Keratinocyte (primary cell): ENCODE data around the gene SFT2D1.

Source experiments
- CTCF ChIP-seq, 3 experiments: IDR thresholded peaks in 1 of 3; conservative IDR thresholded peaks in 1 of 3; optimal IDR thresholded peaks in 1 of 3; 2 replicates in 2 of 3; 3 replicates in 1 of 3; pipeline versions ENCODE3 to v1.5.1; 2011; ENCODE audit warnings: low read length in 3 of 3, mild to moderate bottlenecking in 3 of 3, moderate library complexity in 2 of 3, control low read depth in 1 of 3, inconsistent platforms in 1 of 3; ENCODE audit not compliant: insufficient read depth in 2 of 3; ENCODE audit errors: extremely low read depth in 1 of 3
- EZH2 ChIP-seq: IDR thresholded peaks from one replicate; pipeline ENCODE4 v1.6.1; 2012; ENCODE audit warnings: inconsistent platforms, mild to moderate bottlenecking, low read length, moderate library complexity

GRCh38 chr6:166388290-166389004 lies 46.1 kb upstream of the SFT2D1 start:
- TF ChIP-seq CTCF (optimal IDR thresholded peaks at IDR 0.05 in 1 of 3, IDR thresholded peaks at IDR 0.05 in 1 of 3, conservative IDR thresholded peaks at IDR 0.05 in 1 of 3; ENCODE audit: extremely low read depth in 1 of 3, insufficient read depth in 2 of 3, low read length in 3 of 3) (no peak), EZH2 (no peak)
